HG02852 (cell line): ENCODE measurements around the gene C6orf132.

ENCODE experiments used
- ATAC-seq: cut with Tn5 transposase; IDR thresholded peaks from one replicate; pipeline ENCODE4 v1.9.1; 2021; ENCODE audit warnings: mild to moderate bottlenecking, moderate library complexity; ENCODE audit not compliant: unreplicated experiment

The C6orf132 gene

DNA sequence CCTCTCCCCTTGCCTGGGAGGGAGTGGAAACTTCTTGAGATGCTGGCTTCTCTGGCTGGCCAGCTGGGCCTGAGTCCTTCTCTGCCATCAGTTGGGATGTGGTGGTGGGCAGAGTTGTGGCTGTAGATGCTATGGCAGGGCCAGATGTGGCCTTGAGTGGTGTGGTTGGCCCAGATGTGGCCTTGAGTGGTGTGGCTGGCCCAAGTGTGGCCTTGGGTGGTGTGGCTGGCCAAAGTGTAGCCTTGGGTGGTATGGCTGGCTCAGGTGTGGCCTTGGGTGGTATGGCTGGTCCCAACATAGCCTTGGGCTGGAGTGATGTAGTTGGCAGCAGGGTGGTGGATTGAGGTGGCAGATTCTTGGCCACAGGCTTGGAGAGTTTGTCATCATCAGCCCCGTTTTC lies 36.7 kb downstream of the C6orf132 start:
- no peak for ATAC-seq

DNA sequence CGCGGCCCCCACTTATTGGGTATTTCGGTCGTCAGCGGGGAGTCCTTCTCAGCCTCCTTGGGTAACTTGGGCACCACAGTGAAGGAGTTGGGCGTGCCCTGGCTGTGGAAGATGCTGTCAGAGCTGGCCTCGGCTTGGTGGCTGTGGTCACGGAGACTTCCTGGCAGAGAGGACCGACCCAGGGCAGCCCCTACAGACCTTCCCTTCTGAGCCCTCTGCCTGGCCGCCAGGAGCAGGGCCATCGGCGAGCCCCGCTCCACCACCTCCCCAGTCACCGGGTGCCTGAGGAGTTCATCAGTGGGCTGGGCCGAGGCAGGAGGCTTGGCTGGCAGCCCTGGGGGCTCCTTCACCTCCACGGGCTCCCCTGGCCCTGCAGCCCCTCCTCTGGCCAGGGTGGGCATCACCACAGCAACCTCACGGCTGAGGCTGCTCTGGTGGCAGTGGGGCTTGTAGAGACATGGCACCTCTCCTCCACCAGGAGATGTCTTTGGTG lies 37.2 kb downstream of the C6orf132 start:
- ATAC-seq, result no peak

DNA sequence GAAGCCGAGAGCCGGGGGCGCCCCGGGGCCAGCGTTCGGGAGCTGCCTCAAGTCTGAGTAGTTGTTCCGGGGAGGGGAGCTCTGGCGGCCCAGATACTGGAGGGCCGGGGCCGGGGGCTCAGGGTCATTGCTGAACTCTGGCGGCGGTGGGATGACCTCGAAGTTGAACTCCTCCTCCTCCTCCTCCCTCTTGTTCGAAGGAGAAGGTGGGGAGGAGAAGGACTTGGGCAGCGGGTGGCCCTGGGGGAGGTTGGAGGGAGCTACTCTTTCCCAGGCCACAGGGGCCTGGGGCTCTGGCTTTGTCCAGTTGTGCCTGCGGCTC lies 37.7 kb downstream of the C6orf132 start:
- ATAC-seq, result no peak

DNA sequence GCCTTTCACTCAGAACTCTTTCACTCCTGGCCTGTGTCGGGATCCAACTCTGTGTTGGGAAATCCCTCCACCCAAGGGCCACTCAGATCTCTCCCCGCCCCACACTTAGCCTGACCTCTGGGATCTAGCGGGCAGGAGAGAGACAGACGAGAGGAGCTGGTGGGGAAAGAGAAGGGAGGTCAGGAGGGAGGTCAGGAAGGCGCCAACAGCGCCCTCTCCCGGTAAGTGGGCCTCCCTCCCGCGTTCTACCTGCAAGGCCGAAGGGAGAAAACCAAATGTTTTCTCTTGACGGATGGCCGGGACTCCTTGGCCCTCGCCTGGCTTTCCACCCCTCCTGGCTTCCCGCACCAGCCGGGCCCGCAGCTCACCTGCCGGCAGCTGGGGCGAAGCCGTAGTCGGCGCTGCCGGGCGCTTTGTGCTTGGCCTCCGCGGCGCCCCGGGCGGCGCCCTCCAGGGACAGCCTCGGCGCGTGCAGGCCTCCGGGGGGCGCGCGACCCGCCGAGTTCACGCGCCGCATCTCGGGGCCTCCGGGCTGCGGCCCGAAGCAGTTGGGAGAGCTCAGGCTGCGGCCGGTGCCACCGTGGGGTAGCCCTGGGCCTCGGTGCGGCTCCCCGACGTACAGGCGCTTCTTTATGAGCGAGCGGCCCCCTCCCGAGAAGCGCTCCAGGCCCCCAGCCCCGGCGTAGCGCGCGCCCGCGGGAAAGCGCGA lies 38.2 kb downstream of the C6orf132 start:
- peak; percentile 75 for ATAC-seq

DNA sequence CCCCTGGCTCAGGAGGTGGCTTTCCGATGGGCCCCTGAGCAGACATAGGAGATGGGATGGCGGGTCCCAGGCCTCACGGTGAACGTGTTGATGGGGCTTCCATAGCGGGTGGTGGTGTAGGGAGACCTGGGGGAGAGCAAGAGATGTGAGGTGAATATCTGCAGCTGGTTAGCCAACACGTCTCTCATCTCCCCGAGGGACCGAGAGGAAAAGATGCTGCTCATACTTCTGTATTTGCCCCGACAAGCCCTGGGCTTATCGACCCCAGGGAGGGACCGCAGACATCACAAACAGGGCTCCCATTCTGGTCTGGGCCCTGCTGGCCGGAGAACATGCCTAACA lies 38.7 kb downstream of the C6orf132 start:
- ATAC-seq, result no peak

DNA sequence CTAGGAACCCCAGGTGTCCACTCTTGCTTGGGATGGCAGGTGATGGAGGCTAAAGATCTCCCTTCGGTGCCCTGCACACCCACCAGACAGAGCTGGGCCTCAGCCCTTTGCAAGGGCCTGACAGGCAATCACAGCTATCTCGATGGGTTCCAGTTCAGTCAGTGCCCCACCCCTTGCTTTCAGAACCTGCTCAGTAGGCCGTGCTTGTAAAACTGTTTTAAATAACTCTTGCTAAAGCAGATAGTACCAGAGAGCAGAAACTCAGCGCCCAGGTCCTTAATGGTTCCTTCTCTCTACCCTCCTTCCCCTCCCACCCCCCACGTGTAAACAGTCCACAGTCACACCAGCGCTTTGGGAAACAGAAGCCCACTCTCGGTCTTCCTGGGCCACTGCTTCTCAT lies 39.2 kb downstream of the C6orf132 start:
- ATAC-seq, result no peak

DNA sequence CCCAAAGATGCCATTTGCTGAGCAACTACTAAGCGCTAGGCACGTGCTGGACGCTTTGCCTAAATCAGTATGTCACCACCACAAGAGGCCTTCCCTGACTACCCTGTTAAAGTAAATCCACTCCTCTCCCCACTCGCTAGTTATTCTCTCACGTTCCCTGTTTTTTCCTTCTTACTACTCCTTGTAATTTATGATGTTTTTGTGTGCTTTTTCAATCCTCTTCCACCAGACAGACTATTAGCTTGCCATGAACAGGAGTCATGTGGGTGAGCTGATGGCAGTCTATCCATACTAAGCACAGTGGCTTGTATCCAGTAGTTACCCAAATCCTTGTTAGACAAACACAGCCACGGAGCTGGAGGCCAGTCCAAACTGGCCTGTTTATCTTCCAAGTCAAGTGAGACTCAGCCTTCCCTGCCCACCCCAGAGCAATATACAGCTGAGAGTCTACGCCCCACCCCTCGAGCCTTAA lies 41.2 kb downstream of the C6orf132 start:
- no peak for ATAC-seq

DNA sequence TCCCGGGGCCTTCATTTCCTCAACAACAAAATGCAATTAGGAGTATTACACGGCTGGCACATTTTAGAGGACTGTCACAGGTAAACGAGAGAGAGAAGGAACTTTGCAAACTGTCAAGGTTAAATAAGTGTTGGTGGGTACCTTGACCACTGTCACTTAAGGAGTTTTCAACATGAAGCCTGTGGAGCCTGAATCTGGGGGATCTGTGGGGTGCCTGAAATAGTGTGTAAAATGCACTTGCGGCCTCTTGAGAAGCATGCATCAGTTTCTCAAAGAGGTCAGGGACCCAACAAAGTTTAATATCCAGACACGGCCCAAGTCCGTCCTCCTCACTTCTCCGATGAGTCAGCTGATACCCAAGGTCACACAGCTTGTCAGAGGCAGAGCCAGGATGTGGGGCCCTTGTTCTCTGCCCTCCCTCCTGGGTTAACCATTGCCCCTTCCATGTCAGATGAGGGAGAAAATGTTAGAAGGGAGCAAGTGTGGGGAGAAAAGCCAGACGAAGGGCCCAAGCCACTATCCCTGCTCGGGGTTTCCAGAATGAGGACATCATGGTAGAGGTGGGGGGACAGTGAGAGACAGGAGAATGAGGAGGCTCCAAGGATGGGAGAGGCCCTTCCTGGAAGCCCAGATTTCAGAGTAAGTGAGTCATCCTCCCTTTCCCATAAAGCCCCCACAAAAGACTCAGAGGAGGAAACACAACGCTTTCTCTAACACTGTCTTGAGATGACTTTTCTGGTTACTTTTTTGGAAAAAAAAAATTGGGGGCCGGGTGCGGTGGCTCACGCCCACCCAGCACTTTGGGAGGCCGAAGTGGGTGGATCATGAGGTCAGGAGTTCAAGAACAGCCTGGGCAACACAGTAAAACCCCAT lies 42.2 kb downstream of the C6orf132 start:
- ATAC-seq, result no peak

DNA sequence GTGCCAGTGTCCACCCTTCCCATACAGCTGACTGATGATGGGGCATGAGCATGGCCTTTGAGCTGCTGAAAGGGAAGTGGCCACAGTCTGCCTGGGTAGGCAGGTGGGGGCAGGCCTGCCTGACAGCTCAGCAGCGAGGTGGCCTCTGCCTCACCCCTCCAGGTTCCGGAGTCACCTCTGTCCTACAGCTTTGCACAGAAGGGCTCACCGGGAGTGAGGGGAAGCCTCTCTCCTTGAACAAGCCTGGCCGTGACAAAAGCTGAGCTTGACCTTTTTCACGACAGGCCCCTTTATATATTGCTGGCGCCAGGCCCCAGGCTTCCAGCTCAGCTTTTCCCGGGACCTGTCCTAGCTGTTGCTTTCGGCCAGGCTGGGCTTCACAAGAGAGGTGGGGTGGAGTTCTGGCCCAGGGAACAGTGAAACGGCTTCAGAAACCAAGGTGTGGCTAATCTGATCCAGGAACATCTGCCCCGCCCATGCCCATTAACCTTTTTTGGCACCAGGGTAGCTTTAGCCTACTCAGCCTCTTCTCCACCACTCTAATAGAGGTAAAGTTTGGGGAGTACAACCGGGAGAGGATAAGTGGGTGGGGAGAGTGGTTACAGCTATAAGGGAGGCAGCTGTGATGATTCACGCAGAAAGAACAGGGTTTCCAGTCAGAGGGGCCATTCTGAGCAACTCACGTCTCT lies 42.9 kb downstream of the C6orf132 start:
- ATAC-seq, result no peak

DNA sequence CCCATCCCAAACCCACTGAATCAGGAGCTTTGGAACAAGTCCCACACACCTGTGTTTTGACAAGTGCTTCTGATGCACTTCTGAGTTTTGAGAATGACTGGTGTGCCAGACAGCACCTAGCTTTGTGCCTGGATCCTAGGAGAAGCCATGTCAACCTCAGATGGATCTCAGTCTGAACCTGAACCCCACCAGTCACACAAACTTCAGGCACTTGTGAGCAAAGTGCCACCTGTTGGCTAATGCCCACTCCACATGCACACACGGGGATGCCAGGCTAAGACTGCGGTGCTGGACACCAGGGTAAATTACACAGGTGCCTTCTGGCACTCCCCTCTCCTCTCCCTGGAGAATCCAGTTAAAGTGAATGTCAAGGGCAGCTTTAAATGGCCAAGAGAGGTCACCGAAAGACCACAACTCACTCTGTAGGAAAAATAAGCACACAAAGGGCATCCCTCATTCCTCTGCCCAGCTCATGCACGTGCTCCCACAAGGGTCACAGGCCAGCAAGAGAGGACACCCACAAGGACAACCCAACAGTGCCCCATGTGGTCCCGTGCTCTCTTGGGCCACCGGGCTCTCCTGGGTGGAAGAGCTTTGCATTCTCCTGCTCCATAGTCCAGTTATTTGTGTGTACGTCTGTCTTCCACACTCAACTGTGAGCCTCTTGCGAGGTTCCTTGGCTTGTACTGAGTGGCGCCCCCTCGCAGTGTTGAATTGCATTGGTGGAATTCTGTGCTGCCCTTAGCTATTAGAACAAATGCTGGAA lies 46.5 kb downstream of the C6orf132 start:
- no peak for ATAC-seq

DNA sequence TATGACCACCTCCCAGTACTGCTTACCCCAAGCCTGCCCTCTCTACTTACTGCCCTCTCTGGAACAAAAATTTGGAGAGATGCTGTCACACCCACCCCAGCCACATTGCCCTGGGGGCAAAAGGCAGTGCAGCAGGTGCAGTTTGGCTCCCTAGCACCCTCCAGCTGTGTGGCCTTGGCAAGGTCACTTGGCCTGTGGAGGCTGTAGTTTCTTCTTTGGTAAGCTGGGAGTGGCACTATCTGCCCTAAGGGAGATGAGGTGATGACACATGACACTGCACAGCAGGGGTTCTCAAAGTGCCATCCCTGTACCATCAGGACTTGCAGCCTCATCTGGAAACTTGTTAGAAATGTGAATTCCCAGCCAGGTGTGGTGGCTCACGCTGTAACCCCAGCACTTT lies 47.3 kb downstream of the C6orf132 start:
- ATAC-seq, result no peak

DNA sequence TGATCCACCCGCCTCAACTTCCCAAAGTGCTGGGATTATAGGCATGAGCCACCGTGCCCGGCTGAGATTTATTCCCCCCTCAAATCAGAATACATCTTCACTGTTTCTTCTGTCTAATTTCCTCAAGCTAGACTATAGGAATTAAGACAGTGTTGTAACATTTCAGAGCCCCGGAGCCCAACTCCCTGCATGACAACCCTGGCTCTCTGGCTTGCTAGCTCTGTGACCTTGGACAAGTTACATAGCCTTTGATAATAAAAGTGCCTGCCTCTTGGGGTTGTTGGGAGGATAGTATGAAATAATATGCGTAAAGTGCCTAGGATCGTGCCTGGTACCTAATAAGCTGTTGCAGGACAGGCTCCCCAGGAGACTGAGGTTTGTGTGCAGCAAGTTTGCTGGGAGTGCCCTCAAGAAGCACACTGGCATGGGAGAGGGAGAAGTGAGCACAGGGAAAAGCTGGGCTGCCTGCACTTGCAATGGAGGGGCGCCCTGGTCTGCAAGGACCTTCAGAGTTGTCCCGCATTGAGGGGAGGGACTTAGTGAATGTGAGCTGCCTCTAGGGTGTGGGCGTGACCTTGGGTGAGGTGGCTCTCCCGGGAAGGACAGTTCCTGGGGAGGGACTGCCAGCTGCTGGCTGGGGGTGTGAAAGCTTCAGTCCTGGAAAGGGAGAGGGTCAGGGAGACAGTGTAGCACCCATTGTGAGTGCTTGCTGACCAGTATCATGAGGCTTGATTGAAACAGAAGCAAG lies 48.7 kb downstream of the C6orf132 start:
- ATAC-seq, result no peak

DNA sequence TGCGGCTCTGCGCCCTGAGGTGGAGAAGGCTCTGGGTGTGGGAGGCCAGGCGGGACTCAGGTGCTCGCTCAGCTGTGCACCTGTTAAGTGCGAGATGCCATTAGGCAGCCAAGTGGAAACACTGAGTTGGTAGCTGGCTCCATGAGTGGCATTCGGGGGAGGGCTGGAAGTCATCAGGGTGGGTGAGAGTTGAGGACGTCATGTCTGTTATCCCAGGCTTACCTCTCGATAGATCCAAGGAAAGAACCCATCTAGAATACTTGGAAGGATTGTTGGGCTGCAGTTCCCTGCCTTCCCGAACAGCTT lies 50.7 kb downstream of the C6orf132 start:
- no peak for ATAC-seq

DNA sequence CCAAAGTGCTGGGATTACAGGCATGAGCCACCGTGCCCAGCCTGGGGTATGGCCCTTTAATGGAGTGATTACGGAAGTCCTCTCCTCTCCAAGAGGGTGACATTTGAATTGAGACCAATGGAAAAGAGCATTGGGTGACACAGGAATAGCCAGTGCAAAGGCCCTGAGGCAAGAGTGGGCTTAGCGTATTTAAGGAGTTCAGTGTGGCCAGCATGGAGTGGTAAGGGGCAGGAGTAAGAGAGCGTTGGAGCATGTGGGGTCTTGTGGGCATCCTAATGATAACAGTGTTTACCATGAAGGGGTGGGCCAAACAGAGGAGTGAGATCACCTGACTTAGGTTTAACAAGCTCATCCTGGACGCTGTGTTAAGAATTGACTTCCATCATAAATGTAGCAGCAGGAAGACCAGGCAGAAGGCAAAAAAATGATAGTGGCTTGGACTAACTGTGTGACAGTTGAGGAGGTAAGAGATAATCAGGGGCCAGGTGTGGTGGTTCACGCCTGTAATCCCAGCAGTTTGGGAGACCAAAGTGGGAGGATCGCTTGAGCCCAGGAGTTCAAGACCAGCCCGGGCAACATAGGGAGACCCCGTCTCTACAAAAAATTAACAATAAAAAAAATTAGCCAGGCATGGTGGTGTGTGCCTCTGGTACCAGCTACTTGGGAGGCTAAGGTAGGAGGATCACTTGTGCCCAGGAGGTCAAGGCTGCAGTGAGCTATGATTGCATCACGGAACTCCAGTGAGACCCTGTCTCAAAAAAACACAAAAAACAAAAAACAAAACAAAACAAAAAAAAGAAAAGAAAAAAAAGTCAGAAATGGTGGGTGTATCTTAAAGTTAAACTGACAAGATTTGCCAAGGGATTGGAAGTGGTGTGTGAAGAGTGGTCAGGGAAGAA lies 51.4 kb downstream of the C6orf132 start:
- no peak for ATAC-seq

DNA sequence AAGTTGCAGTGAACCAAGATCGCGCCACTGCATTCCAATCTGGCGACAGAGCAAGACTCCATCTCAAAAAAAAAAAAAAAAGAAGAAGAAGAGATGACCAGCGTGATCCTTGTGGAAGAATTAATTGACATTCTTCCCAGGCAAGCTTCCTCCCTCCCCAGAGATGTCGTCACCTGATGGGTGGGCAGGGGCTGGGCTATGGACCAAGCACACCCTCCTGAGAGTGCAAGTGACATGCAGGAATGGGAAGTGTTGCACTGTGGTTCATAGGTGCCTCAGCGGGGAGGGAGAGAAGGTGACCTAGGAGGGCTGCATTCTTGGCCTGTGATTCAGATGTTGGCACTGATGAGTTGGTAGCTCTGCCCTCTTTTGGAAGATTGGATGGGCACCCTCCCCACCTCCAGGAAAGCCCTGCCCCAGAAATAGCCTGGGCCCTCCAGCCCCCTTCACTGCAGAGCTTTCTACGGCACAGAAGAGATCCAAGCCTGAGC lies 54.3 kb downstream of the C6orf132 start:
- no peak for ATAC-seq

DNA sequence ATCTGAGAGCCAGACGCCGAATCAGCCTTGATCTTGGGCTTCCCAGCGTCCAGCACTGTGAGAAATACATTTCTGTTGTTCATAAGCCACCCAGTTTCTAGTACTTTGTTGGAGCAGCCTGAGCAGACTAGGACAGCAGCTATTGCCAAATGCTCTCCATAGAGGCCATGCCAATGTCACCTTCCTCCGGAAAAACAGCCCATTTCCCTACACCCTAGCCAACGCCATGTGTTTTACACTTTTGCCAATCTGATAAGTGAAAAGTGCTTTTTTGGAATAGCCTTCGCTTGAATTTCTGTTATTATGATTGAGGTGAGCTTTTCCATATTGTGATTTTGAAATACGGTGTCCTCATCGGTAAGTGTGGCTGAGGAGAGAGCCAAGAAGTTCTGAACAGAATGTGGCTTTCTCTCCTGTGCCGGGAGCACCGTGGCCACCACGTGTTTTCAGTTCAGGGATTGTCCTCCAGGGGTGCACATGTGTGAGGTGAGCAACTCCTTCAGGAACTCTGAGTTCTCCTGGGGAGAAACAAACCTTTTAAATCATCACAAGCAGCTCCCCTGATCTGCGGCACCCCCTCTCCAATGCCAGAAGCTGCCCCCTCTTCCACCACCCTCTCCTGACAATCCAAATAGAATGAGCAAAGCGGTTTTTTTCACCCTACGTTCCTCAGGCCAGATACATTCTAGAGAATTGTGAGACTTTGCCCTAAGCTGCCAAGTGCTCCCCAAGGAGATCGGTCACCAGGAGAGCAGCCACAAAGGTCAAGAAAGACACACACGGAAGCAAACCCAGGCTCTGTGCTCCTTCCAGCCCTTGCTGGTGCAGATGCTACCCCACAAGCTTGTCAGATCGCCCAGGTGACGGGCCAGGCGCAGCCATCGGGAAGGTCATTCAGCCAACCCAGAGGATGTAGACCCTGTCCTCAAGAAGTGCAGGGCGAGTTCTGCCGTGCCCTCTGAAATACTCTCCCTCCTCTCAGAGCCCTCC lies 56.1 kb downstream of the C6orf132 start:
- ATAC-seq, result no peak

DNA sequence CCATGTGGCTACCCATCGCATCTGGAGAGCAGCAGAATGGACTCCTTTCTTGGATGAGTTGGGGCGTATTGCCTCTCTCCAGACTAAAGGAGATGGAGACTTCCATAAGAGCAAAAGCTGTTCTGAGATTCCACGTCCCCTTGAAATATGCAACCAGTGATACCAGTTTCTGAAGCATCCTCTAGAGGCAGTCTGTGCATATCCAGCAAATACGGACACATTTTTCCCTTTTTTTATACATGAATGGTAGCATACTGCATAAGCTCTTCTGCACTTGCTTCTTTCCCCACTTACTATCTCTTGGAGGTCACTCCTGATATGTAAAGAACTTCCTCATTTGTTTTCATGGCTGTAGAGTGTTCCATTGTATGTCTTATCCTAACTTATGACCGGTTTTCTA lies 57.5 kb downstream of the C6orf132 start:
- no peak for ATAC-seq

DNA sequence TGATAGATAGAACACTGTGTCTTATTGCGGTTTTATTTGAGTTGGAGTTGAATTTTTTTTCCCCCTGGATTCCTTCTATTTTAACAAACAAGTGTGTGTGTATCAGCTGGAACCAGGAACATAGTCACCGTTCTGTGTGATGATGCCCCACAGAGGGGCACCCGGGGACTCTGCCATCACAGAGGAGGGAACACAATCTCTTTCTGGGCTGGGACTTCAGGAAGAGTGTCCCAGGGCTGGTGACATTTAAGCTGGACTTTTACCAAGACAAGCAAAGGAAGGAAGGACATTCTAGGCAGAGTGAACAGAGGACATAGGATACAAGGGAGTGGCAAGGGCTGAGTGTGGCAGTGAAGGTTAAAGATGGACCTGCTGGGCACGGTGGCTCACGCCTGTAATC lies 58.9 kb downstream of the C6orf132 start:
- no peak for ATAC-seq
